Endothelial cell (in vitro differentiated cells): Measurements from ENCODE around the gene KIF12. TPM values are rescaled to one million over a fixed set of nuclear protein-coding genes. Genes with fewer than 3 reads are reported as not detected.

Source experiments
- DNase-seq: peaks from one replicate; pipeline ENCODE4 v3.0.0; 2021; ENCODE audit warnings: low spot score
- H3K27ac Mint-ChIP-seq: one replicate; pipeline ENCODE4 v1.8.0; 2021; ENCODE audit warnings: mixed read lengths, inconsistent platforms; ENCODE audit not compliant: unreplicated experiment
- H3K27me3 Mint-ChIP-seq: one replicate; pipeline ENCODE4 v1.8.0; 2021; ENCODE audit warnings: mild to moderate bottlenecking, moderate library complexity, mixed read lengths, inconsistent platforms; ENCODE audit not compliant: unreplicated experiment
- H3K36me3 Mint-ChIP-seq: one replicate; pipeline ENCODE4 v1.8.0; 2021; ENCODE audit warnings: mild to moderate bottlenecking, low read depth, mixed read lengths, inconsistent platforms; ENCODE audit not compliant: unreplicated experiment
- H3K4me1 Mint-ChIP-seq: one replicate; pipeline ENCODE4 v1.8.0; 2021; ENCODE audit warnings: mild to moderate bottlenecking, mixed read lengths, inconsistent platforms; ENCODE audit not compliant: unreplicated experiment
- H3K4me3 Mint-ChIP-seq: one replicate; pipeline ENCODE4 v1.8.0; 2021; ENCODE audit warnings: mild to moderate bottlenecking, mixed read lengths, inconsistent platforms; ENCODE audit not compliant: unreplicated experiment
- H3K9me3 Mint-ChIP-seq: one replicate; pipeline ENCODE4 v1.8.0; 2021; ENCODE audit warnings: mixed read lengths, inconsistent platforms; ENCODE audit not compliant: unreplicated experiment
- total RNA-seq: library from RNA; stranded (reverse); fragmentation: NEBNext Ultra II Directional; extraction: Animal tissue kit (Norgen Biotek cat#: 25700); gene quantifications from one replicate; pipeline ENCODE4 v1.2.1, GENCODE V29; 2021; ENCODE audit not compliant: unreplicated experiment
- TF ChIP-seq, protein P1 (sequence below): fragments of 200-600 bp; sonication (generic); IDR thresholded peaks from one replicate; pipeline ENCODE4 v1.5.0; 2021; ENCODE audit warnings: antibody characterized with exemption; ENCODE audit not compliant: unreplicated experiment

KIF12 gene
- total RNA-seq, 1 donor from 2014 or later = 0.26 TPM

DNA sequence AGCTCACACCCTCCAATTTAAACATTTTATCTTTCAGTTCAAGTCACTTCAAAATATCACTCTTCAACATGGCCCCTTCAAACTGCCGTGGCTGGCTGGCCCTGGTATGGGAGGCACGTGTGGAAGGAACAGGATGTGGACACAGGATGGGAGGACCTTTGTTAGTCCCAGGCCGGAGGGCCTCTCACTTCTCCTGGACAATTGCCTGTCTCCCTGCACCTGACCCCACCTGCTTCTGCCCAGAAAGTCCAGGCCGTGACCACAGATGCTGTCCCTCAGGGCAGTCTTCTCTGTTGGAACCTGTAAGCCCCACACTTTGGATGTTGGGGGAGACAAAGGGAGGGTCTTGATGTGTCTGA is 40.4 kb downstream of the KIF12 start:
- Mint-ChIP-seq H3K27me3 (peaks cover 6% of the 10 kb centered on the region), H3K4me1 (peaks cover 5% of the 10 kb centered on the region), H3K9me3 (no peaks in the 10 kb centered on the region), H3K27ac (no peak overlapping the region), H3K36me3 (peaks cover 4% of the 10 kb centered on the region), H3K4me3 (no peak overlapping the region)
- DNase-seq = no peak
- TF ChIP-seq, protein P1, sequence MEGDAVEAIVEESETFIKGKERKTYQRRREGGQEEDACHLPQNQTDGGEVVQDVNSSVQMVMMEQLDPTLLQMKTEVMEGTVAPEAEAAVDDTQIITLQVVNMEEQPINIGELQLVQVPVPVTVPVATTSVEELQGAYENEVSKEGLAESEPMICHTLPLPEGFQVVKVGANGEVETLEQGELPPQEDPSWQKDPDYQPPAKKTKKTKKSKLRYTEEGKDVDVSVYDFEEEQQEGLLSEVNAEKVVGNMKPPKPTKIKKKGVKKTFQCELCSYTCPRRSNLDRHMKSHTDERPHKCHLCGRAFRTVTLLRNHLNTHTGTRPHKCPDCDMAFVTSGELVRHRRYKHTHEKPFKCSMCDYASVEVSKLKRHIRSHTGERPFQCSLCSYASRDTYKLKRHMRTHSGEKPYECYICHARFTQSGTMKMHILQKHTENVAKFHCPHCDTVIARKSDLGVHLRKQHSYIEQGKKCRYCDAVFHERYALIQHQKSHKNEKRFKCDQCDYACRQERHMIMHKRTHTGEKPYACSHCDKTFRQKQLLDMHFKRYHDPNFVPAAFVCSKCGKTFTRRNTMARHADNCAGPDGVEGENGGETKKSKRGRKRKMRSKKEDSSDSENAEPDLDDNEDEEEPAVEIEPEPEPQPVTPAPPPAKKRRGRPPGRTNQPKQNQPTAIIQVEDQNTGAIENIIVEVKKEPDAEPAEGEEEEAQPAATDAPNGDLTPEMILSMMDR = no peak

DNA sequence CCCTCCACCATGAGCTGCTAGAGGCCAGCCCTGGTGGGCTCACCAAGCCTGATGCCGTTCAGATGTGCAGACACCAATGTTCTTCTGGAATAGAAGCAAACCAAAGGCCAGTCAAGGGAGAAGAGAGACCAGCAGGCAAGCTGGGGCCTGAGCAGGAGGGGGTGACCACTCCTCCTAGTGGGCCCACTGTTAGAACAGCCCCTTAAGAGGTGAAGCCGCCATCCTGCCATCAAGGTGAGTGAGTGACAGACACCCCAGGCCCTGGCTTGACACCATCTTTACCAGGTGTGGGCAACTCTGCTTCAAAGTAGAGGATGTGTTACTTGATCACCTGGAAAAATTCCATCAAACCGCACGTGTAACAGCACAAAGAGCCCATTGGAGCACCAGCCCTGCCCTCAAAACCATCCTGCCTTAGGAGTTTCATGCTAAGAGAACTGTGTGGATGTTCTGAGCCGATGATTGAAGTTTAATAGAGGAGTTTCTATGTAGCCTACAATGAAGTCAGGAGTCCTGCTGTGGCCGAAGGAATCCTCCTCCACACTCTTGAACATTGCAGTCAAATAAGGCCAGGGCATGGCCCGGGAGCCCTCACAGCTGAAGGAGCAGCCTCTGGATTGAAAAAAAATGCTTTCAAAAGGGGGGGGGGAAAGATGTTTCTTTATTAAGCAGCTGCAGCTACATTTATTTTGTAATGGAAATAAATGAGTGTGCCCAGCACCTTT is 41.8 kb downstream of the KIF12 start:
- DNase-seq = no peak
- H3K27ac Mint-ChIP-seq = peak overlapping the region; percentile 42
- H3K4me3 Mint-ChIP-seq = no peak overlapping the region
- peaks cover 5% of the 10 kb centered on the region for H3K4me1 Mint-ChIP-seq
- H3K9me3 Mint-ChIP-seq = no peaks in the 10 kb centered on the region
- TF ChIP-seq, protein P1 = no peak
- peaks cover 6% of the 10 kb centered on the region for H3K27me3 Mint-ChIP-seq
- peaks cover 4% of the 10 kb centered on the region for H3K36me3 Mint-ChIP-seq

DNA sequence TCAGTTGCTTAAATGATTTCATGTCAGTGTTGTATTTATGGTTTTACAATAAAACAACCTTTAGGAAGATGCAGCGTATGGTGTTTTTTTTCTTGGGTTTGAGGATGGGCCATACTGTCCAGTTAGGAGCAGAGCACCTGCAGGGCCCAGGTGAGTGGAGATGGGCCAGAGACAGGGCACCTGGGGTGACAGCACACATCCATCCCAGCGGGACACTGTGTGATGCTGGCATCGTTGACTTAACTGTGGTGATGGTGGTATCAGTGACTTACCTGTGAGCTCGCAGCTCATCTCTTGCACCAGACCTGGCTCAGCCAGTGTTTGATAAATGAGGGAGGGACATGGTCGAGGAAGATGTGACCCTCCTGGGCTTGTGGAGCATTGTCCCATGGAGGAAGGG is 42.6 kb downstream of the KIF12 start:
- Mint-ChIP-seq H3K27ac (no peak overlapping the region), H3K9me3 (no peaks in the 10 kb centered on the region), H3K4me3 (no peak overlapping the region), H3K27me3 (peaks cover 6% of the 10 kb centered on the region), H3K36me3 (peaks cover 8% of the 10 kb centered on the region), H3K4me1 (peaks cover 5% of the 10 kb centered on the region)
- TF ChIP-seq, protein P1 = no peak
- no peak for DNase-seq

DNA sequence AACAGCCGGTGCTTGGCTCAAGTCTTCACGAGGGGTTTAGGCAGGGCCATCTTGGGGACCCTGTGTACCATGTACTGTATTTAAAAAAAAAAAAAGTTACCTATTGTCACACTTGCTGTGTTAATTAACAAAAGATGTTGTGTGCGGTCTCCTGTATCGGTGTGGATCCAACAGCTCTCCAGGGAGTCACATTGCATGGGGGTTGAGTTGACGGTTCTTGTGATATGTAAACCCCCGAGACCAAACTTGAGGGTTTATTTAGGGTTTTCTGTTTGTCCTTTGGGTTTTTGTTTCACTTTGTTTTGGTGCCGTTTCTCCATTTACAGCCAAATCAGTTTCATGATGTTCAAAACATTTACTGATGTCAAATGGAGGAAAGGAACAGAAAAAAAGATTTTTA is 43.2 kb downstream of the KIF12 start:
- no peak overlapping the region for H3K27ac Mint-ChIP-seq
- TF ChIP-seq, protein P1 = no peak
- H3K4me1 Mint-ChIP-seq = peaks cover 5% of the 10 kb centered on the region
- H3K9me3 Mint-ChIP-seq = no peaks in the 10 kb centered on the region
- peaks cover 12% of the 10 kb centered on the region for H3K36me3 Mint-ChIP-seq
- no peak overlapping the region for H3K4me3 Mint-ChIP-seq
- no peak for DNase-seq
- H3K27me3 Mint-ChIP-seq = peaks cover 6% of the 10 kb centered on the region

DNA sequence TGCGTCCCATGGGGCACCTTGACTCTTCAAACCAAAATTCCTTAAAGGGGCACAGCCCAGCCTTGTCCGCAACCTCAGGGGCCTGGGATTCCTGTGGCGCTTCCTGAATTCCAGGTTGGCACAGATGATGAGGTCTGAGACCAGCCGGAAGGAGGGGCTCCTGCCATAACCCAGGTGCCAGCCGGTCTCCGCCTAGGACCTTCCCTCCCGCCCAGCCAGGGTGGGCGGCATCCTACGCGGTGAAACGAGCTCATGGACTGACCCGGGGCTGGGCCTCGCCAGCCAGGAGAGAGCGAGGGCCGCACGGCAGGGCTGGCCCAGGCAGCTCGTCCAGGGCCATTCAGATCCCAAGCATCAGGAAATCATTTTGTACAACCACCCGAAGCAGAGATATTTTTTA is 44.0 kb downstream of the KIF12 start:
- no peaks in the 10 kb centered on the region for H3K9me3 Mint-ChIP-seq
- peaks cover 20% of the 10 kb centered on the region for H3K36me3 Mint-ChIP-seq

More for the DNA sequence above, 44.0 kb downstream of the KIF12 start:
- peaks cover 6% of the 10 kb centered on the region for H3K27me3 Mint-ChIP-seq
- TF ChIP-seq, protein P1 = no peak
- H3K4me3 Mint-ChIP-seq = no peak overlapping the region
- DNase-seq = no peak
- H3K27ac Mint-ChIP-seq = no peak overlapping the region
- H3K4me1 Mint-ChIP-seq = peaks cover 5% of the 10 kb centered on the region
